Fibroblast of skin of right biceps (primary cell): Measurements from ENCODE around the gene NR1I3.
"Not testable (repeated sequence)": the region's sequence is repeated elsewhere in the genome, so short reads cannot be mapped to it uniquely, and the experiment has no call there.

Experiments used
- DNase-seq: peaks from one replicate; pipeline ENCODE4 v3.0.0-alpha.2; 2013

NR1I3 gene

DNA sequence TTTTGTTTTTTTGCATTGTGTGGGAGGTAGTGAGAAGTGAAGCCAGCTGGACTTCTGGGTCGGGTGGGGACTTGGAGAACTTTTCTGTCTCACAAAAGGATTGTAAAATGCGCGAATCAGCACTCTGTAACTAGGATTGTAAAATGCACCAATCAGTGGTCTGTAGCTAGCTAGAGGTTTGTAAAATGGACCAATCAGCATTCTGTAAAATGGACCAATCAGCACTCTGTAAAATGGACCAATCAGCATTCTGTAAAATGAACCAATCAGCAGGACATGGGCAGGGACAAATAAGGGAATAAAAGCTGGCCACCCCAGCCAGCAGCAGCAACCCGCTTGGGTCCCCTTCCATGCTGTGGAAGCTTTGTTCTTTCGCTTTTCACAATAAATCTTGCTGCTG lies 12.1 kb upstream of the NR1I3 start:
- not testable (repeated sequence) for DNase-seq

DNA sequence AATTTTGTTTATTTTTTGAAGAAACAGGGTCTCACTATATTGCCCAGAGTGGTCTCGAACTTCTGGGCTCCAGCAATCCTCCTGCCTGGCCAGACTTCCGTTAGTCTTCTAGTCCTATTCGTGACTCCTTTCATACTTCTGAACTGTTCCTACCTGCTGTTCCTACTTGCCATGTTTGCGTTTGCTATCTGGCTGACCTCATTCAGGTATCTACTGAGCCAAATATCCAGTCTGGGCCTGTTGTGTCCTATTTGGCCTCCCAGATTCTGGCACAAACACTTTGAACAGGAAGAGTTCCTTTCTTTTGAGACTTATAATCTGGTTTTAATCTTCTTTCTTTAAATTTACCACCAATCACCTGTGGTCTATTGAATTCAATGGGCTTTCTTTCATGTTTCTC lies 6.9 kb upstream of the NR1I3 start:
- DNase-seq: no peak

DNA sequence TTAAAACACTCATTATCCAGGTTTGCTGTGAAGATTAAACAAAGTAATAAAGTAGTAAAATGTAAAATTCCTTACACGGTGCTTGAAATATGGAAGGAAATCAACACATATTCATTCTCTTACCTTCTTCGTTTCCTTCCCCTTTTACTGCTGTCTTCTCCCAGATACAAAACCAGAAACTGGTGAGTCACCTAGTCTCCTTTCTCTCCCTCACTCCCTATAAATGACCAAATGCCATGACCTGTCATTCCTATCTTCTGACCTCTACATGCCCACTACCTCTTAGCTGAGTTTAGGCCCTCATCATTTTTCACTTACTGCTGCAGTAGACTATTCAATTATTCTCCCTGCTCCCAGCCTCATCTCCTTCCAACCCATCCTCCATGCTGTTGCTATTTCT lies 4.3 kb upstream of the NR1I3 start:
- DNase-seq: no peak

DNA sequence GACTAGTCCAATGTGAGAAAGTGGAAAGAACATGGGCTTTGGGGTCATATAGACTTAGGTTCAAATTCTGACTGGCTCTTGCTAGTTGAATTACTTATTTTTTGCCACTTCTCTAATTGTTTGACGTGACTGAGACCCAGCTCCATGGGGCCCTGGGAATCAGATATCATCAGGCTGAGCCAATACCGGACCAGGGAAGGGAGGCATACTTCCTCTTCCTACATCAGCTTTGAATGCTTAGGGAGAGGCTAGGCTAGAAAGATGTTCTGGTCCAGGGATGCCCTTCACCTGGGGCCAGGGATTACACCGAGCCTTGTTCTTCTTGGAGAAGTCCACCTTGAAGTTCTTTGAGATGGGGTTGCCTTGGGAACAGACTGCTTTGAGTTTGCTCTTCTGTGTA lies 3.7 kb upstream of the NR1I3 start:
- no peak for DNase-seq

DNA sequence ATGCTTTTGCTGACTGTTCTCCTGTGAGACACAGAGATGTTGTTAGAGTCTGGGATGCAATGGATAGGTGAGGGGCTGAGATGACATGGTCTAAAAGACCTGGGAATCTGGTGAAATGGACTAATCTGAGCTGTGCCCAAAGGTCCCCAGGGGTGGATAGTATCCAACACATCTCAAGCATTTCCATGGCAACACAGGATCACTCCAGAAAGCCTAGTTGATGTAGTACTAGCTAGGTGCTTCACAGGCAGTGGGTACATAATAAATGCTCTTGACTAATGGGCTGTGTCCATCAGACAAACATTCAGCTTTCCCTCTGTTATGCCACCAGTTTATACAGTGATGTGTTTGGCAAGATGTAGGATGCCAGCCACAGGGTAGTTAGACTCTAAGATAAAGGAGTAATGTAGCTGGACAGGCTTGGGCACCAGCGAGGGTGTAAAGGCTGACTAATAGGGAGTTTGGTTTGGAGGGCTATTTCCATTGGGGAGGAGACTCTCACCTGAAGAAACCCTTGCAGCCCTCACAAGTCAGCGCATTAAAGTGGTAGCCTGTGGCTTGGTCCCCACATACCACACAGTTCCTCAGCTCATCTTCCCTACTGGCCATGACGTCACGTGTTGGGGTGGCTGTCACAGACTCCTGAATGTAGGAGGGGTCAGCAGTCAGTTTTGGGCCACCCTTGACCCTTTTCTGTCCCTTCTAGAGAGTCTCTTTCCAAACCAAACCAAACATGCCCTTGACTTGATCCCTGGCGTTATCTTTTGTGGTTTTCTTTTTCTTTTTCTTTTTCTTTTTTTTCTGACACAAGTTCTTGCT lies 1.8 kb downstream of the NR1I3 start:
- no peak for DNase-seq

DNA sequence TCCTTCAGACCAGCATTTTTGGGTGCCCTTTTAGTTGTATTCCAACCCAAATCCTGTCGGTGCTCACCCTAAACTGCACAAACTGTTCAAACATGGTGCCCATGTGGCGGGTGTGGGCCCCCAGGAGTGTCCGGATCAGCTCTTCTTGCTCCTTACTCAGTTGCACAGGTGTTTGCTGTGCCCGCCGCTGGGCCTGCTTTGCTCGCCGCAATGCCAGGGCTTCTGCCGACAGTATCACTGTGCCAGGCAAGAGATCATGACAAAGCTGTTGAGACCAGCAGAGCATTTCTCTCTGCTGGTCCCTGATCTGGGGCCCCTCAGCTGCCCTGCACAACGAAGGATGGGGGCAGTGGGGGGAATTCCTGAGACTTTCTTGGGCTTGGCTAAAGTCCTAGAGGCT lies 4.9 kb downstream of the NR1I3 start:
- no peak for DNase-seq

DNA sequence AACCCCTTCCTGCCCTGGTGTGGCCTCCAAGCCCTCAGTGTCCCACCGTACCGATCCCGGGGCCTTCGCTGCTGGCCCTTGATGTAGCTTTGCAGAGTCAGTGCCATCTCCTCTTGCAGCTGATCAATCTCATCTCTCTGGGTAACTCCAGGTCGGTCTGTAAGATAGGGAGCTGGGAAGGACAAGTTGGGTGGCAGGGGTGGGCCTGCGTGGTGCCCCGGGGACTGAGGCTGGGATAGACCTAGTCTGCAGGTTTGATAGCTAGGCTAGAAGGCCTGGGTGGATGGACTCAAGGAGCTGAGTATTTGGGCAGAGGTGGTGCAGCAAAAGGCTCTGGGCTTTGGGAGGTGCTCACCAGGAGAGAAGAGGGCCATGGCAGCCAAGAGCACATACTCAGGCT lies 7.2 kb downstream of the NR1I3 start:
- no peak for DNase-seq

DNA sequence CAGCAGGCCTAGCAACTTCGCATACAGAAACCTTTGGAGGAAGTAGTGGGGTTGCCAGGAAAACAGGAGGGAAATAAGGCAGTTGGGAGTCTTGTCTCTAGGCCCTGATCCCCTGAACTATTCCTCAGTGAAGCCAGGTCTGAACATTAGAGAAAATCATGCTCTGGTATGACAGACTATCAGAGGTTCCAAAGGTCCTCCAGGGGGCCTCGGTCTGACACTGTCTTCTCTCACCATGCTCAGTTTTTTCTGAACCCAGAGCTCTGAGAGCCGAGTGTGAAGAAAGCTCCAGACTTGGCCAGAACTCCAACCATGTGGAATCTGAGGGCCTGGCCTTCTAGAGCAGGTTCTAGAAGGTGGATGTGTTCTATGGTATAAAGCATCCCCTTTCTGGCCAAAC lies 8.1 kb downstream of the NR1I3 start:
- no peak for DNase-seq

GRCh38 chr1:161228032-161228431 lies 10.0 kb downstream of the NR1I3 start:
- no peak for DNase-seq

GRCh38 chr1:161227196-161227871 lies 10.7 kb downstream of the NR1I3 start:
- peak; percentile 71 for DNase-seq

DNA sequence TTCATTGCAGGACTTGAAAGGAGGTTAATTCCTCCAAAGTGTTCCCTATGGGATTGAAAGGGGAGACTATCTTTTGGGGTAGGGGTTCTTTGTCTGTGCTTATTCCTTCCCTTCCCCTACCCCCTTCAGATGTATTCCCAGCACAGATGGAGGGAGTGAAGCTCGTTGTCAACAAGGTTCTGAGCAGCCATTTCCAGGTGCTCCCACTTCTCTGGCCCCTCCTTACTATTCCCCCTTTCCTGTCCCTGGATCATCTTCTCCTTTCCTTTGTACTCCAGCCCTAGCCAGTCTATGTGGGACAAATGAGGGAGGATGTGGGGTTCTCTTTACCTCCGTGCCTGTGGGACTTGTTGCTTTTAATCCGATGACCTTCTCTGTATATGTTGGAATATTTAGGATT lies 11.2 kb downstream of the NR1I3 start:
- DNase-seq: no peak

- DNase-seq: no peak
Observed at GRCh38 chr1:161226320-161226711, 11.7 kb downstream of the NR1I3 start.

- peak; percentile 100 for DNase-seq
Observed at GRCh38 chr1:161225534-161226319, 12.3 kb downstream of the NR1I3 start, which contains the start of gene TOMM40L. TOMM40L (plus strand) TSS chr1:161226060; CDS start chr1:161226490, 430 bp downstream.

- DNase-seq: no peak
Observed at GRCh38 chr1:161225178-161225533, 12.8 kb downstream of the NR1I3 start.

DNA sequence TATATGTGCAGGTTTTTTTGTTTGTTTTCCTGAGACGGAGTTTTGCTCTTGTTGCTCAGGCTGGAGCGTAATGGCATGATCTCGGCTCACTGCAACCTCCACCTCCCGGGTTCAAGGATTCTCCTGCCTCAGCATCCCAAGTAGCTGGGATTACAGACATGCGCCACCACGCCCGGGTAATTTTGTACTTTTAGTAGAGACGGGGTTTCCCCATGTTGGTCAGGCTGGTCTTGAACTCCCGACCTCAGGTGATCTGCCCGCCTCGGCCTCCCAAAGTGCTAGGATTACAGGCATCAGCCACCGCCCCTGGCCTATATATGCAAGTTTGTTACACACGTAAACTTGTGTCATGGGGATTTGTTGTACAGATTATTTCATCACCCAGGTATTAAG lies 13.3 kb downstream of the NR1I3 start:
- not testable (repeated sequence) for DNase-seq

GRCh38 chr1:161223805-161224694 lies 14.0 kb downstream of the NR1I3 start:
- no peak for DNase-seq

DNA sequence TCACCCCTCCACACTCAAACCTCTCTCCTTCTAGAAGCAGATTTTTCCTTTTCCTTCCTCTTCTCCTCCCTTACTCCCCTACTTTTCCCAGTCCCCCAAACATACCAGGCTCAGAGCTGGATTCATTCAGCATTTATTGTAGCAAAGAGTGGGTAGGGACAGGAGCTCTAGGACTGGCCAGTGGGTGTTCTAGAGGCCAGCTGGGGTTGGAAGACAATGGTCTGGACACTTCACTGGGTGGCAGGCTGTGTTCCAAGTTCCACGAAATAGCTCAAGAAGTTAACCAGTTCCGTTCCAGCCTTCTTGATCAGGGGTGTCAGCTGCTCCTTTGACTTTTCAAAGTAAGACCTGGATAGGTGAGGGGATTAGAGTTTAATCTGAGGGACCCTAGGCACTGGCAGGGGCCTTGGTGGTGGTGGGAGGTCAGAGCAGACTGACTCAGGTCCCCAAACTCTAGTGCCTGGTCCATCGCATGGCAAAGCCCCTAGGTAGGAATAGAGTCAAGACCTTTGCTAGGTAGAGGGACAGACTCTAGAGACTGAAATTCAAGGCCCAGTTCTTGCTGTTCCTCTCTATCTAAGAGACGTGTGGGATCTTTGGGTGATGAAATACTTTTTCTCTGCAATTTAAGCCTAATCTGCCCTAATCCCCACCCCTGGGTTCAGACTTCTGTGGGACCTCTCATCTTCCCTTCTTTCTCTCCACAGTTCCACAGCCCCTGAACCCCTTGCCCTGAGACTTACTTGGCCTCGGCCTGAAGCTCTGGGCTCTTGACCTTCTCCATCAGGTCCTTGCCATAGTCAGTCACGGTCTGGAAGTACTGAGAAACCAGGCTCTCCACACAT lies 15.6 kb downstream of the NR1I3 start:
- DNase-seq: no peak

- no peak for DNase-seq
Observed at GRCh38 chr1:161220002-161220401, 18.0 kb downstream of the NR1I3 start.

DNA sequence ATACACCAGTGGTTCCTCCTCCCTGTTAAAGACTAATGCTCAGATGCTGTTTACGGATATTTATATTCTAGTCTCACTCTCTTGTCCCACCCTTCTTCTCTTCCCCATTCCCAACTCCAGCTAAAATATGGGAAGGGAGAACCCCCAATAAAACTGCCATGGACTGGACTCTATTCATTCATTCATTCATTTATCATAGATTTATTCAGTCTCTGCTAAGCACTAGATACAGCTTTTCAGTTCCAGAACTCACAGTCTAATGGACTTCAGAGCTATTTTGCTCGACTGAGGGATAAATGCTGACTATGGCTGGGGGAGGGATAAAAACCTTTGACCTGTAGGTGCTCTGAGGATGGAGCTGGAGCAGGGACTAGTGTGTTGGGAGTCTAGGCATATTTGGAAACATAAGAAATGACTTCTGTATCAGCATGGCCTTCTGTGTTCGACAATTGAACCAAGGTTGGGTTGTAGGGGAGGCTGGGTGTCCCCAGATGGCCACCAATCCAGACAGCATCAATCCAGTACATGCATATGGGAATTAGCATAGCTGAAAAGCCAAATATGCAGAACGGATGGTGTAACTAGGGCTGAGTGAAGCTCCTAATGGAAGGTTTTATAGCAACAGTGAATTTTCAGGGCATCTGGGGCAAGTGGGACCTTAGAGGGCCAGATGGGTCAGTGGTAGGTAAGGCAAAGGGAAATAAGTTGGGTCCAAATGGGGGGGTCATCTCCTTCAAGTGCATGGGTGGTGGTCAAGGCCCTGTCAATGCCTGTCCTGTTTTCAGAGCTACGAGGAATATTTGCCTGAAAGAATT lies 18.7 kb downstream of the NR1I3 start:
- no peak for DNase-seq

DNA sequence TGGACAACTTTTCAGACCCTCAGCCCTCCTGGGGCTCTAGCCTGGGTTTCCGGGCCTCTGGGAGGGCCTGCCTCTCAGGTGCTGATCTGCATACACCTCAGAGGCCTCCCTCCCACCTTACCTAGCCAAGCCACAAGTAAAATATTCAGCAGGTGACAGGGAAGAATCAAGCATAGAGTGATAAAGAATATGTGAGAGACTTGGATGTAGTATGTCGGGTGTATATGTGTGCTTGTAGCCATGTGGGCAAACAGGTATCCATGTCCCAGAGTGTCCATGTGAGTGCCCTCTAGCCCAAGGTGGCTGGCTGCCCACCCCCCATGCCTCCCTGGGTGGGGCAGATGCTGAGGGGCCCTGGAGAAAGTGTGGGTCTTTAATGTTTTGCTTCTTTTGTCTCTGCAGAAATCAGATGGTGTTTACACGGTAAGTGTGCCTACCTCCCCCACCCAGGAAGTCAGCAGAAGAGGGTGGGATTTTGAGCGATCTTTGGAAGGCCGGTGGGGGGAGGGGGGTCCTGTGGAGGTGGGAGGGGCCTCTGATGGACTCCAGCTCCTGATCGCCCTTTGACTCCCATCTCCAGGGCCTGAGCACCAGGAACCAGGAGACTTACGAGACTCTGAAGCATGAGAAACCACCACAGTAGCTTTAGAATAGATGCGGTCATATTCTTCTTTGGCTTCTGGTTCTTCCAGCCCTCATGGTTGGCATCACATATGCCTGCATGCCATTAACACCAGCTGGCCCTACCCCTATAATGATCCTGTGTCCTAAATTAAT lies 19.5 kb downstream of the NR1I3 start:
- DNase-seq: no peak
